HepG2 (cell line): ENCODE data around the gene SRSF3. TPM values are rescaled to one million over a fixed set of nuclear protein-coding genes. Genes with fewer than 3 reads are reported as not detected.
A peak's percentile ranks its signal among the peaks of the same experiment; 100 is the strongest.

Experiments used
- ATAC-seq: fragments of 200-7000 bp; cut with Tn5 transposase; 3 replicates; pipeline ENCODE4 v1.9.1; 2020; ENCODE audit warnings: mild to moderate bottlenecking, moderate library complexity
- BruUV-seq: library from RNA; stranded (reverse); fragments of 400-500 nt; replicated peaks from 2 replicates; lab custom pipeline; 2021; lab: Mats Ljungman, UMichigan
- CTCF ChIA-PET: fragments of 300-600 bp; formaldehyde crosslinking; extraction: SDS; loops from one replicate; lab custom pipeline; 2021; ENCODE audit warnings: low total read pairs, inconsistent platforms, low intra/inter-chr PET ratio; lab: Yijun Ruan, JAX
- POLR2A ChIA-PET: fragments of 350-600 bp; sonication (Branson Sonifier 250); formaldehyde crosslinking; loops from one replicate; lab custom pipeline; 2020; ENCODE audit warnings: antibody characterized with exemption, inconsistent platforms; lab: Yijun Ruan, JAX
- DNase-seq: peaks from one replicate; pipeline ENCODE4 v3.0.0-alpha.2; 2015; ENCODE audit warnings: low spot score
- FAIRE-seq: peaks from 3 replicates; lab custom pipeline; 2011; peaks lifted over from hg19 to GRCh38; lab: Jason Lieb, UNC
- H2AFZ ChIP-seq: one replicate; pipeline ENCODE4 v1.6.1; 2011; ENCODE audit warnings: low read length, inconsistent platforms
- H3K27ac ChIP-seq: fragments of 300-600 bp; 3 replicates; pipeline ENCODE4 v1.8.0; 2011; ENCODE audit warnings: mixed run types, mild to moderate bottlenecking, mixed read lengths, low read length, inconsistent platforms; ENCODE audit not compliant: insufficient read depth; ENCODE audit errors: extremely low read length
- H3K27me3 ChIP-seq, 2 experiments: fragments of 200-600 bp in 1 of 2; 2 replicates in 1 of 2; 3 replicates in 1 of 2; pipeline versions ENCODE4 v1.6.0 to v1.8.0; 2011; ENCODE audit warnings: low read length in 2 of 2, mild to moderate bottlenecking in 2 of 2, moderate library complexity in 2 of 2, inconsistent platforms in 1 of 2; ENCODE audit not compliant: insufficient read depth in 2 of 2, control insufficient read depth in 1 of 2
- H3K36me3 ChIP-seq, 2 experiments: fragments of 200-600 bp in 1 of 2; replicated peaks in 1 of 2; 2 replicates in 1 of 2; 3 replicates in 1 of 2; pipeline versions ENCODE4 v1.5.1 to v1.8.0; 2011; ENCODE audit warnings: low read length in 2 of 2, inconsistent platforms in 1 of 2; ENCODE audit not compliant: insufficient read depth in 2 of 2, control insufficient read depth in 1 of 2
- H3K4me1 ChIP-seq: 2 replicates; pipeline ENCODE4 v1.5.1; 2012; ENCODE audit warnings: low read length, inconsistent platforms; ENCODE audit not compliant: insufficient read depth
- H3K4me2 ChIP-seq: 2 replicates; pipeline ENCODE4 v1.6.0; 2011; ENCODE audit warnings: low read depth, low read length, inconsistent platforms
- H3K4me3 ChIP-seq, 3 experiments: fragments of 200-600 bp in 1 of 3; sonication (generic), shearing (Covaris generic) in 1 of 3; replicated peaks in 1 of 3; 2 replicates each; pipeline ENCODE4 v1.5.1; 2011 to 2016; ENCODE audit warnings: low read length in 3 of 3, inconsistent platforms in 2 of 3, low read depth in 2 of 3, mild to moderate bottlenecking in 2 of 3, control low read depth in 1 of 3, mixed read lengths in 1 of 3; ENCODE audit not compliant: insufficient read depth in 1 of 3
- H3K79me2 ChIP-seq: one replicate; pipeline ENCODE4 v1.6.1; 2011; ENCODE audit warnings: low read length, inconsistent platforms; ENCODE audit not compliant: insufficient read depth
- H3K9ac ChIP-seq: 2 replicates; pipeline ENCODE4 v1.6.0; 2011; ENCODE audit warnings: mild to moderate bottlenecking, low read depth, low read length, inconsistent platforms; ENCODE audit not compliant: insufficient read depth
- H3K9me3 ChIP-seq: 2 replicates; pipeline ENCODE4 v1.5.1; 2012; ENCODE audit warnings: mild to moderate bottlenecking, low read length
- H4K20me1 ChIP-seq: 2 replicates; pipeline ENCODE4 v1.6.0; 2011; ENCODE audit warnings: inconsistent platforms, mild to moderate bottlenecking, low read length, moderate library complexity; ENCODE audit not compliant: insufficient read depth
- ATF1 ChIP-seq: IDR thresholded peaks from 2 replicates; pipeline ENCODE4 v1.6.1; 2016; ENCODE audit warnings: mild to moderate bottlenecking, control low read depth
- CHCHD3 ChIP-seq: sonication (generic); formaldehyde crosslinking; IDR thresholded peaks from 2 replicates; pipeline ENCODE4 v1.8.0; 2022; ENCODE audit warnings: mild to moderate bottlenecking, missing genetic modification reagents, moderate library complexity
- FOXA3 ChIP-seq: IDR thresholded peaks from 2 replicates; pipeline ENCODE4 v1.6.1; 2016; ENCODE audit warnings: missing genetic modification reagents, missing compliant biosample characterization
- FOXK2 ChIP-seq: fragments of 450-650 bp; IDR thresholded peaks from 2 replicates; pipeline ENCODE4 v1.6.1; 2016
- HDAC1 ChIP-seq: sonication (generic); formaldehyde crosslinking; IDR thresholded peaks from 2 replicates; pipeline ENCODE4 v1.5.1; 2020; ENCODE audit warnings: mild to moderate bottlenecking, missing genetic modification reagents
- HNRNPUL1 ChIP-seq: fragments of 200-400 bp; formaldehyde crosslinking; IDR thresholded peaks from 2 replicates; pipeline ENCODE4 v1.6.1; 2017; ENCODE audit warnings: low read depth, mild to moderate bottlenecking, low read length, moderate library complexity
- KMT2A ChIP-seq: sonication (generic); formaldehyde crosslinking; IDR thresholded peaks from 2 replicates; pipeline ENCODE4 v1.4.0; 2020; ENCODE audit warnings: missing genetic modification reagents
- MED8 ChIP-seq: sonication (generic); formaldehyde crosslinking; IDR thresholded peaks from 2 replicates; pipeline ENCODE4 v1.8.1; 2023; ENCODE audit warnings: mild to moderate bottlenecking, missing genetic modification reagents; ENCODE audit not compliant: insufficient replicate concordance
- MTA3 ChIP-seq: sonication (generic); formaldehyde crosslinking; IDR thresholded peaks from 2 replicates; pipeline ENCODE4 v1.4.0; 2020; ENCODE audit warnings: missing genetic modification reagents
- NFIC ChIP-seq: IDR thresholded peaks from 2 replicates; pipeline ENCODE4 v1.6.1; 2012; ENCODE audit warnings: mild to moderate bottlenecking, low read length, inconsistent platforms
- PCBP1 ChIP-seq: fragments of 200-400 bp; formaldehyde crosslinking; IDR thresholded peaks from 2 replicates; pipeline ENCODE4 v1.6.1; 2017; ENCODE audit warnings: mild to moderate bottlenecking, low read depth, low read length, borderline replicate concordance
- POLR2A ChIP-seq, 2 experiments: IDR thresholded peaks; 2 replicates each; pipeline ENCODE4 v1.6.1; 2011; ENCODE audit warnings: low read depth in 2 of 2, low read length in 2 of 2, mild to moderate bottlenecking in 1 of 2, moderate library complexity in 1 of 2; ENCODE audit not compliant: insufficient read depth in 1 of 2
- POLR2AphosphoS2 ChIP-seq: IDR thresholded peaks from 2 replicates; pipeline ENCODE4 v1.6.1; 2011; ENCODE audit warnings: low read depth, low read length, improper control_type of control experiment
- RBFOX2 ChIP-seq: fragments of 200-400 bp; formaldehyde crosslinking; IDR thresholded peaks from 2 replicates; pipeline ENCODE4 v1.6.1; 2017; ENCODE audit warnings: low read depth, mild to moderate bottlenecking, low read length
- SSRP1 ChIP-seq: IDR thresholded peaks from 2 replicates; pipeline ENCODE4 v1.6.1; 2016; ENCODE audit warnings: control low read depth
- TP53 ChIP-seq: sonication (generic); formaldehyde crosslinking; conservative IDR thresholded peaks from 2 replicates; pipeline ENCODE4 v1.4.0; 2020; ENCODE audit warnings: missing genetic modification reagents
- ZNF20 ChIP-seq: sonication (generic); formaldehyde crosslinking; IDR thresholded peaks from 2 replicates; pipeline ENCODE4 v1.4.0; 2020; ENCODE audit warnings: mild to moderate bottlenecking, moderate library complexity, missing genetic modification reagents
- ZNF546 ChIP-seq: sonication (generic); formaldehyde crosslinking; conservative IDR thresholded peaks from 2 replicates; pipeline ENCODE4 v1.8.1; 2023; ENCODE audit warnings: mild to moderate bottlenecking, missing genetic modification reagents
- WGBS: methylation state at CpG from one replicate; pipeline ENCODE4 v1.1.6; 2017; ENCODE audit warnings: low lambda C conversion rate; 5-methylcytosine and 5-hydroxymethylcytosine counted together
- in situ Hi-C: cut with HindIII; loops from 2 replicates; pipeline ENCODE4 v1.10.0; 2017; ENCODE audit warnings: low pct_unique_long_range_greater_than_20kb; ENCODE audit not compliant: extremely low pct_ligation_motif_present
- intact Hi-C: fragments of 100-400 bp; cut with micrococcal nuclease; formaldehyde crosslinking; loops from one replicate; pipeline ENCODE4 v1.10.0; 2022; ENCODE audit not compliant: unreplicated experiment
- polyA plus RNA-seq, 8 experiments: library from polyadenylated mRNA; depleted of rRNA in 3 of 8; stranded (reverse) in 7 of 8; unstranded in 1 of 8; fragments of >200 nt; fragmentation: Illumina TruSeq in 4 of 8; extraction: Trizol in 4 of 8; gene quantifications; 2 replicates each; pipeline versions ENCODE4 v1.2.1 to v1.2.3, GENCODE V29; 2011 to 2016; ENCODE audit warnings: low read depth in 4 of 8, missing spikeins in 1 of 8, mixed read lengths in 1 of 8; ENCODE audit not compliant: insufficient read depth in 1 of 8
- total RNA-seq, 5 experiments: library from RNA; depleted of rRNA; stranded (reverse); fragments of >200 nt; fragmentation: Illumina TruSeq; extraction: Trizol; gene quantifications; 2 replicates each; pipeline ENCODE4 v1.2.3, GENCODE V29; 2016; ENCODE audit warnings: low read depth in 1 of 5
- TF ChIP-seq, protein P1 (sequence below): sonication (generic); formaldehyde crosslinking; IDR thresholded peaks from 2 replicates; pipeline ENCODE4 v1.8.0; 2022; ENCODE audit warnings: missing genetic modification reagents, mild to moderate bottlenecking, inconsistent platforms, borderline replicate concordance
- TF ChIP-seq, protein P2 (sequence below): sonication (generic); formaldehyde crosslinking; IDR thresholded peaks from 2 replicates; pipeline ENCODE4 v1.8.1; 2023; ENCODE audit warnings: mild to moderate bottlenecking, missing genetic modification reagents, borderline replicate concordance
- TF ChIP-seq, protein P3 (sequence below): sonication (generic); formaldehyde crosslinking; IDR thresholded peaks from 2 replicates; pipeline ENCODE4 v1.5.0; 2020; ENCODE audit warnings: mild to moderate bottlenecking, missing genetic modification reagents

Gene SRSF3
- total and polyA plus RNA-seq, 2 of the 13 experiments (the other 11 are each of a cell fraction or from before 2014, with no cell fraction given) = 206 to 684 TPM

GRCh38 chr6:36594816-36595643, 868 bp downstream of the SRSF3 start:
- H4K20me1 ChIP-seq = peaks cover 56% of the 10 kb centered on the region
- ATAC-seq (no peak), FAIRE-seq (no peak), DNase-seq (peak; percentile 52)
- intact Hi-C loops = loop anchor here (1.0 to 5.0 kb wide), 3 partner anchors 48 to 173 kb away; no protein-coding TSS in a partner anchor
- H3K9me3 ChIP-seq = no peaks in the 10 kb centered on the region
- H3K9ac ChIP-seq = peak overlapping the region; percentile 98
- H3K27me3 ChIP-seq = no peaks in the 10 kb centered on the region; a peak in 1 of 5 replicates
- BruUV-seq = no TSS peak
- H3K36me3 ChIP-seq = peaks cover 15 to 39% of the 10 kb centered on the region in 2 experiments
- peaks cover 56% of the 10 kb centered on the region for H3K4me1 ChIP-seq
- H3K4me3 ChIP-seq = peak overlapping the region; percentile 87 to 97 (median 92)
- under 1% methylated on average over 15 of the region's 15 CpGs for WGBS
- in situ Hi-C loops = loop anchor here (5.0 kb wide), 1 partner anchor 153 kb away; the partner anchor contains the start of genes KCTD20 and PXT1
- peaks cover 59% of the 10 kb centered on the region for H3K79me2 ChIP-seq
- H3K4me2 ChIP-seq = peak overlapping the region; percentile 93
- no peak overlapping the region for H2AFZ ChIP-seq
- peak overlapping the region; percentile 93 for H3K27ac ChIP-seq
- ChIA-PET CTCF (interaction anchor here (0.6 kb wide), 1 partner anchor 22 kb away, joined by 3 read pairs; no protein-coding TSS in a partner anchor), POLR2A (interaction anchor here (0.6 to 6.8 kb wide), 8 partner anchors 14 to 171 kb away, joined by 3 to 142 read pairs (median 7); no protein-coding TSS in a partner anchor)
- TF ChIP-seq TP53 (CRISPR knock-in tag) (no peak), CHCHD3 (CRISPR knock-in tag) (no peak), MTA3 (CRISPR knock-in tag) (no peak), SSRP1 (CRISPR knock-in tag) (peak; percentile 74), ATF1 (CRISPR knock-in tag) (no peak; the same call in 1 of the 2 replicates), POLR2AphosphoS2 (peak; percentile 85; the same call in 1 of the 2 replicates), ZNF20 (CRISPR knock-in tag) (0 out of 2 replicates have a peak, but pooled peaks have one; percentile 43), POLR2A (IDR thresholded peaks at IDR 0.05; ENCODE audit: insufficient read depth in 1 of 2, low read depth in 2 of 2, low read length in 2 of 2) (peak in 1 of 2 experiments; percentile 56; a peak in 2 of 4 replicates), NFIC (no peak; the same call in 1 of the 2 replicates), FOXK2 (no peak), MED8 (CRISPR knock-in tag) (no peak), ZNF546 (CRISPR knock-in tag) (no peak), HNRNPUL1 (no peak), HDAC1 (CRISPR knock-in tag) (0 out of 2 replicates have a peak, but pooled peaks have one; percentile 12), RBFOX2 (peak; percentile 69), KMT2A (CRISPR knock-in tag) (no peak), FOXA3 (CRISPR knock-in tag) (no peak; the same call in 1 of the 2 replicates), PCBP1 (no peak)
- TF ChIP-seq, protein P1, sequence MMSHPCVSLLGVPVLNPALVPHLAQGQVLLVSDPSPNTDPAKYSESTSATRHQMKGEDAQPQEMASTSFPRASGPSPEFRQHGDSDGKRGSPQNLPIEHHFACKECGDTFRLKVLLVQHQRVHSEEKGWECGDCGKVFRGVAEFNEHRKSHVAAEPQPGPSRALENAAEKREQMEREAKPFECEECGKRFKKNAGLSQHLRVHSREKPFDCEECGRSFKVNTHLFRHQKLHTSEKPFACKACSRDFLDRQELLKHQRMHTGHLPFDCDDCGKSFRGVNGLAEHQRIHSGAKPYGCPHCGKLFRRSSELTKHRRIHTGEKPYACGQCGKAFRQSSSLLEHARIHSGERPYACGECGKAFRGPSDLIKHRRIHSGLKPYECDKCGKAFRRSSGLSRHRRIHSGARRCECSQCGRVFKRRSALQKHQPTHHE (CRISPR knock-in tag) = no peak
- TF ChIP-seq, protein P2, sequence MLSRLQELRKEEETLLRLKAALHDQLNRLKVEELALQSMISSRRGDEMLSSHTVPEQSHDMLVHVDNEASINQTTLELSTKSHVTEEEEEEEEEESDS (CRISPR knock-in tag) = no peak
- TF ChIP-seq, protein P3, sequence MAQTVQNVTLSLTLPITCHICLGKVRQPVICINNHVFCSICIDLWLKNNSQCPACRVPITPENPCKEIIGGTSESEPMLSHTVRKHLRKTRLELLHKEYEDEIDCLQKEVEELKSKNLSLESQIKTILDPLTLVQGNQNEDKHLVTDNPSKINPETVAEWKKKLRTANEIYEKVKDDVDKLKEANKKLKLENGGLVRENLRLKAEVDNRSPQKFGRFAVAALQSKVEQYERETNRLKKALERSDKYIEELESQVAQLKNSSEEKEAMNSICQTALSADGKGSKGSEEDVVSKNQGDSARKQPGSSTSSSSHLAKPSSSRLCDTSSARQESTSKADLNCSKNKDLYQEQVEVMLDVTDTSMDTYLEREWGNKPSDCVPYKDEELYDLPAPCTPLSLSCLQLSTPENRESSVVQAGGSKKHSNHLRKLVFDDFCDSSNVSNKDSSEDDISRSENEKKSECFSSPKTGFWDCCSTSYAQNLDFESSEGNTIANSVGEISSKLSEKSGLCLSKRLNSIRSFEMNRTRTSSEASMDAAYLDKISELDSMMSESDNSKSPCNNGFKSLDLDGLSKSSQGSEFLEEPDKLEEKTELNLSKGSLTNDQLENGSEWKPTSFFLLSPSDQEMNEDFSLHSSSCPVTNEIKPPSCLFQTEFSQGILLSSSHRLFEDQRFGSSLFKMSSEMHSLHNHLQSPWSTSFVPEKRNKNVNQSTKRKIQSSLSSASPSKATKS = peak; percentile 46; the same call in 1 of the 2 replicates
